Kidney (tissue), 14 donors: ENCODE results near the gene KCNK17. TPM values are rescaled to one million over a fixed set of nuclear protein-coding genes. Genes with fewer than 3 reads are reported as not detected.
A peak's percentile ranks its signal among the peaks of the same experiment; 100 is the strongest.

Experiments
- DNase-seq, 5 donors: peaks; one replicate each; pipeline ENCODE4 v3.0.0-alpha.2; 2013 to 2020
- FAIRE-seq: peaks from 2 replicates; lab custom pipeline; 2012; peaks lifted over from hg19 to GRCh38; lab: Jason Lieb, UNC
- H3K27ac ChIP-seq, 2 donors: one replicate each; pipeline ENCODE4 v1.7.0; 2013; ENCODE audit warnings: low read depth in 2 of 2, low read length in 2 of 2, inconsistent platforms in 1 of 2
- H3K27me3 ChIP-seq: one replicate; pipeline ENCODE4 v1.7.1; 2013; ENCODE audit warnings: low read length, inconsistent platforms; ENCODE audit not compliant: control insufficient read depth, insufficient read depth
- H3K36me3 ChIP-seq, 3 donors: one replicate each; pipeline versions ENCODE4 v1.7.0 to v1.7.1; 2013; ENCODE audit warnings: low read length in 3 of 3, control low read depth in 1 of 3, inconsistent platforms in 1 of 3; ENCODE audit not compliant: insufficient read depth in 3 of 3, control insufficient read depth in 2 of 3
- H3K4me1 ChIP-seq, 3 donors: one replicate each; pipeline versions ENCODE4 v1.7.0 to v1.7.1; 2013; ENCODE audit warnings: low read length in 3 of 3, inconsistent platforms in 1 of 3, low read depth in 1 of 3; ENCODE audit not compliant: control insufficient read depth in 2 of 3, insufficient read depth in 2 of 3
- H3K4me3 ChIP-seq, 3 donors: one replicate each; pipeline versions ENCODE4 v1.7.0 to v1.8.1; 2013; ENCODE audit warnings: low read length in 3 of 3, control low read depth in 1 of 3, inconsistent platforms in 1 of 3
- H3K9ac ChIP-seq, 3 donors: one replicate each; pipeline versions ENCODE4 v1.7.0 to v1.7.1; 2013; ENCODE audit warnings: low read length in 3 of 3, control low read depth in 1 of 3, inconsistent platforms in 1 of 3
- H3K9me3 ChIP-seq, 3 donors: one replicate each; pipeline versions ENCODE4 v1.7.0 to v1.7.1; 2013; ENCODE audit warnings: low read length in 3 of 3, control low read depth in 1 of 3, inconsistent platforms in 1 of 3; ENCODE audit not compliant: control insufficient read depth in 2 of 3, insufficient read depth in 1 of 3
- intact Hi-C: fragments of 100-400 bp; cut with DNase I; formaldehyde crosslinking; loops from one replicate; pipeline ENCODE4 v1.11.1; 2022
- polyA plus RNA-seq: library from polyadenylated mRNA; stranded (reverse); fragments of 350-450 nt; fragmentation: Illumina TruSeq; extraction: RNeasy Lipid Tissue Mini Kit (QIAGEN cat#74804); gene quantifications from one replicate; pipeline ENCODE4 v1.2.3, GENCODE V29; 2014; ENCODE audit warnings: low read depth, low replicate concordance; ENCODE audit not compliant: insufficient read depth
- total RNA-seq: library from RNA; stranded (reverse); fragmentation: NEBNext Ultra II Directional; extraction: Animal tissue kit (Norgen Biotek cat#: 25700); gene quantifications from one replicate; pipeline ENCODE4 v1.2.1, GENCODE V29; 2021
- TF ChIP-seq, protein P1 (sequence below): IDR thresholded peaks from 3 replicates; pipeline ENCODE4 v1.5.1; 2012; ENCODE audit warnings: mild to moderate bottlenecking, moderate library complexity, borderline replicate concordance; ENCODE audit not compliant: insufficient read depth; ENCODE audit errors: extremely low read depth
- donor health status: control.
- donor health status: control.
- donor health status: control.
- donor health status: control.
- donor health status: control.
- donor health status: DM: yes; HTN: yes; CAD: no.
- donor health status: Normal renal cell carcinoma (clear cell type).

KCNK17 gene
- total and polyA plus RNA-seq, 2 donors from 2014 or later = 0.38 TPM; not detected in 1

- H3K4me1 ChIP-seq = peaks cover 0 to 7% (median 0%) of the 10 kb centered on the region in 3 donors
- TF ChIP-seq, protein P1, sequence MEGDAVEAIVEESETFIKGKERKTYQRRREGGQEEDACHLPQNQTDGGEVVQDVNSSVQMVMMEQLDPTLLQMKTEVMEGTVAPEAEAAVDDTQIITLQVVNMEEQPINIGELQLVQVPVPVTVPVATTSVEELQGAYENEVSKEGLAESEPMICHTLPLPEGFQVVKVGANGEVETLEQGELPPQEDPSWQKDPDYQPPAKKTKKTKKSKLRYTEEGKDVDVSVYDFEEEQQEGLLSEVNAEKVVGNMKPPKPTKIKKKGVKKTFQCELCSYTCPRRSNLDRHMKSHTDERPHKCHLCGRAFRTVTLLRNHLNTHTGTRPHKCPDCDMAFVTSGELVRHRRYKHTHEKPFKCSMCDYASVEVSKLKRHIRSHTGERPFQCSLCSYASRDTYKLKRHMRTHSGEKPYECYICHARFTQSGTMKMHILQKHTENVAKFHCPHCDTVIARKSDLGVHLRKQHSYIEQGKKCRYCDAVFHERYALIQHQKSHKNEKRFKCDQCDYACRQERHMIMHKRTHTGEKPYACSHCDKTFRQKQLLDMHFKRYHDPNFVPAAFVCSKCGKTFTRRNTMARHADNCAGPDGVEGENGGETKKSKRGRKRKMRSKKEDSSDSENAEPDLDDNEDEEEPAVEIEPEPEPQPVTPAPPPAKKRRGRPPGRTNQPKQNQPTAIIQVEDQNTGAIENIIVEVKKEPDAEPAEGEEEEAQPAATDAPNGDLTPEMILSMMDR = no peak
- intact Hi-C loops = no loop called here
- DNase-seq = no peak
- FAIRE-seq = no peak
- H3K36me3 ChIP-seq = no peaks in the 10 kb centered on the region
- no peak overlapping the region for H3K27ac ChIP-seq
- H3K9ac ChIP-seq = no peak overlapping the region
- no peak overlapping the region for H3K4me3 ChIP-seq
- H3K27me3 ChIP-seq = no peaks in the 10 kb centered on the region
- H3K9me3 ChIP-seq = no peaks in the 10 kb centered on the region
Observed at GRCh38 chr6:39266782-39267355, 47.4 kb downstream of the KCNK17 start.

DNA sequence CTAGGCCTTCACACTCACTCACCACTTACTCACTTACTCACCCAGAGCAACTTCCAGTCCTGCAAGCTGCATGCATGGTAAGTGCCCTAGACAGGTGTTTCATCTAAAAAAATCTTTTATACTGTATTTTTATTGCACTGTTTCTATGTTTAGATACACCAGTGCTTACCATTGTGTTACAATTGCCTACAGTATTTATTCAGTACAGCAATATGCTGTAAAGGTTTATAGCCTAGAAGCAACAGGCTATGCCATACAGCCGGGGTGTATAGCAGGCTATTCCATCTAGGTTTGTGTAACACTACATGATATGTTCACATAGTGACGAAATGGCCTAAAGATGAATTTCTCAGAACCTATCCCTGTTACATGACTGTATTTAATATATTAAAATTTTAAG, 47.8 kb downstream of the KCNK17 start:
- no peaks in the 10 kb centered on the region for H3K27me3 ChIP-seq
- FAIRE-seq (no peak), DNase-seq (no peak)
- H3K9me3 ChIP-seq = no peaks in the 10 kb centered on the region
- no peak overlapping the region for H3K27ac ChIP-seq
- peaks cover 0 to 9% (median 0%) of the 10 kb centered on the region in 3 donors for H3K4me1 ChIP-seq
- no peaks in the 10 kb centered on the region for H3K36me3 ChIP-seq
- no peak overlapping the region for H3K9ac ChIP-seq
- TF ChIP-seq, protein P1 = no peak
- H3K4me3 ChIP-seq = no peak overlapping the region
- intact Hi-C loops = no loop called here

GRCh38 chr6:39263303-39264037, 50.7 kb downstream of the KCNK17 start:
- DNase-seq (peak in 1 of 5 donors; percentile 8), FAIRE-seq (no peak)
- H3K36me3 ChIP-seq = no peaks in the 10 kb centered on the region
- TF ChIP-seq, protein P1 = no peak
- H3K27ac ChIP-seq = peak overlapping the region; percentile 34 to 46
- H3K9ac ChIP-seq = no peak overlapping the region
- H3K4me3 ChIP-seq = no peak overlapping the region
- peaks cover 0 to 13% (median 3%) of the 10 kb centered on the region in 3 donors for H3K4me1 ChIP-seq
- no peaks in the 10 kb centered on the region for H3K27me3 ChIP-seq
- H3K9me3 ChIP-seq = no peaks in the 10 kb centered on the region
- intact Hi-C loops = no loop called here
